K562 (cell line): Measurements from ENCODE around the gene ZNF442. TPM values are rescaled to one million over a fixed set of nuclear protein-coding genes. Genes with fewer than 3 reads are reported as not detected.

Experiments used
- CHD2 ChIP-seq: IDR thresholded peaks from 2 replicates; pipeline ENCODE4 v1.6.1; 2011; ENCODE audit warnings: low read depth, low read length
- CXXC5 ChIP-seq: fragments of 250-450 bp; sonication (Bioruptor Pico); IDR thresholded peaks from 2 replicates; pipeline ENCODE4 v1.8.0; 2022; ENCODE audit warnings: inconsistent platforms, mild to moderate bottlenecking, moderate library complexity
- EGR1 ChIP-seq: fragments of 450-650 bp; conservative IDR thresholded peaks from 2 replicates; pipeline ENCODE4 v1.6.1; 2017; ENCODE audit warnings: mild to moderate bottlenecking
- ELF1 ChIP-seq: fragments of 200-800 bp; sonication (Bioruptor generic); IDR thresholded peaks from 2 replicates; pipeline ENCODE4 v1.6.1; 2016; ENCODE audit warnings: missing genetic modification characterization, missing compliant biosample characterization
- EP400 ChIP-seq: fragments of 450-650 bp; IDR thresholded peaks from 2 replicates; pipeline ENCODE4 v1.6.1; 2017; ENCODE audit warnings: antibody characterized with exemption, mild to moderate bottlenecking, moderate library complexity
- FOS ChIP-seq: IDR thresholded peaks from 3 replicates; pipeline ENCODE4 v1.6.1; 2011; ENCODE audit not compliant: insufficient read length; ENCODE audit errors: extremely low read depth
- KLF16 ChIP-seq: IDR thresholded peaks from 2 replicates; pipeline ENCODE4 v1.6.1; 2016; ENCODE audit warnings: antibody characterized with exemption
- MCM2 ChIP-seq: fragments of 450-650 bp; IDR thresholded peaks from 2 replicates; pipeline ENCODE4 v1.6.1; 2017; ENCODE audit warnings: low read depth, mild to moderate bottlenecking
- NCOA2 ChIP-seq, 2 experiments: fragments of 450-650 bp; IDR thresholded peaks; 2 replicates each; pipeline ENCODE4 v1.6.1; 2018; ENCODE audit warnings: mild to moderate bottlenecking in 2 of 2, moderate library complexity in 1 of 2; ENCODE audit not compliant: partially characterized antibody in 2 of 2
- NFIX ChIP-seq: fragments of 250-450 bp; sonication (Bioruptor Pico); IDR thresholded peaks from 2 replicates; pipeline ENCODE4 v1.4.0; 2020; ENCODE audit warnings: low read depth, mild to moderate bottlenecking, moderate library complexity
- PHB ChIP-seq: fragments of 250-450 bp; sonication (Bioruptor Pico); IDR thresholded peaks from 2 replicates; pipeline ENCODE4 v1.5.0; 2021
- PHF8 ChIP-seq: fragments of 200-600 bp; sonication (generic); IDR thresholded peaks from 2 replicates; pipeline ENCODE4 v1.6.1; 2012; ENCODE audit warnings: mixed run types, mild to moderate bottlenecking, inconsistent platforms, low read length, moderate library complexity, borderline replicate concordance
- PRDM10 ChIP-seq: fragments of 450-650 bp; IDR thresholded peaks from 2 replicates; pipeline ENCODE4 v1.6.1; 2018; ENCODE audit not compliant: partially characterized antibody
- PTRF ChIP-seq: fragments of 450-650 bp; IDR thresholded peaks from 2 replicates; pipeline ENCODE4 v1.6.1; 2016; ENCODE audit warnings: mild to moderate bottlenecking, missing genetic modification characterization, missing compliant biosample characterization
- RB1 ChIP-seq: fragments of 450-650 bp; IDR thresholded peaks from 2 replicates; pipeline ENCODE4 v1.6.1; 2017; ENCODE audit warnings: low read depth, mild to moderate bottlenecking
- RBFOX2 ChIP-seq: fragments of 200-400 bp; formaldehyde crosslinking; IDR thresholded peaks from 2 replicates; pipeline ENCODE4 v1.6.1; 2017; ENCODE audit warnings: low read depth, mild to moderate bottlenecking, low read length, moderate library complexity
- RBM39 ChIP-seq: fragments of 200-400 bp; formaldehyde crosslinking; optimal IDR thresholded peaks from 2 replicates; pipeline ENCODE3; 2018; ENCODE audit warnings: low read depth, low read length
- SMARCB1 ChIP-seq: IDR thresholded peaks from 2 replicates; pipeline ENCODE4 v1.6.1; 2011; ENCODE audit warnings: improper control_type of control experiment, low read depth; ENCODE audit not compliant: insufficient read length
- THAP12 ChIP-seq: fragments of 250-450 bp; sonication (Bioruptor Pico); IDR thresholded peaks from 2 replicates; pipeline ENCODE4 v1.9.0; 2021; ENCODE audit warnings: mild to moderate bottlenecking, inconsistent platforms
- ZNF274 ChIP-seq: IDR thresholded peaks from 2 replicates; pipeline ENCODE4 v1.6.1; 2011; ENCODE audit warnings: low read depth, mild to moderate bottlenecking, low read length, moderate library complexity, borderline replicate concordance
- ZNF280B ChIP-seq: fragments of 250-450 bp; sonication (Bioruptor Pico); IDR thresholded peaks from 2 replicates; pipeline ENCODE4 v1.5.1; 2021; ENCODE audit warnings: mild to moderate bottlenecking
- ZNF384 ChIP-seq: IDR thresholded peaks from 2 replicates; pipeline ENCODE4 v1.6.1; 2012; ENCODE audit warnings: low read depth, low read length, improper control_type of control experiment
- polyA plus RNA-seq, 8 experiments: library from polyadenylated mRNA; depleted of rRNA in 4 of 8; stranded (reverse) in 5 of 8; unstranded in 3 of 8; fragments of >200 nt; fragmentation: Nextera tagmentation in 2 of 8; fragmentation: Illumina TruSeq in 1 of 8; extraction: Ambion mirVana in 2 of 8; extraction: Trizol in 1 of 8; gene quantifications; 2 replicates each; pipeline versions ENCODE4 v1.2.1 to v1.2.3, GENCODE V29; 2011 to 2014; ENCODE audit warnings: inconsistent platforms in 1 of 8, missing spikeins in 1 of 8
- total RNA-seq, 7 experiments: library from RNA; depleted of rRNA in 6 of 7; stranded (reverse); fragments of >200 nt in 6 of 7; fragmentation: Illumina TruSeq in 2 of 7; extraction: Trizol in 2 of 7; gene quantifications; 2 replicates each; pipeline versions ENCODE4 v1.2.1 to v1.2.3, GENCODE V29; 2011 to 2021; ENCODE audit warnings: low replicate concordance in 1 of 7

The ZNF442 gene
- total and polyA plus RNA-seq, 9 of the 15 experiments (the other 6 are each of a cell fraction or from before 2014, with no cell fraction given), result 1.7 to 7.0 (median 4.1) TPM

- TF ChIP-seq ZNF274 (no peak), PRDM10 (peak; percentile 89), RBFOX2 (peak; percentile 91), PHF8 (peak; percentile 91), KLF16 (peak; percentile 96), NCOA2 (IDR thresholded peaks at IDR 0.05; ENCODE audit: partially characterized antibody in 2 of 2) (no peak), MCM2 (no peak), NFIX (no peak), EP400 (peak; percentile 88), ZNF280B (CRISPR knock-in tag) (no peak), CHD2 (no peak), RB1 (peak; percentile 69), PHB (CRISPR knock-in tag) (0 out of 2 replicates have a peak, but pooled peaks have one; percentile 32), SMARCB1 (no peak), CXXC5 (CRISPR knock-in tag) (peak; percentile 54), ELF1 (tag) (peak; percentile 65), FOS (peak; percentile 33), THAP12 (CRISPR knock-in tag) (peak; percentile 73; the same call in 1 of the 2 replicates), ZNF384 (no peak), RBM39 (no peak), EGR1 (no peak), PTRF (tag) (no peak)
These were observed at the start of gene ZNF442 (continued) for GRCh38 chr19:12365236-12366162.
